ENCODE results near the gene MSX2.

MSX2 gene

DNA sequence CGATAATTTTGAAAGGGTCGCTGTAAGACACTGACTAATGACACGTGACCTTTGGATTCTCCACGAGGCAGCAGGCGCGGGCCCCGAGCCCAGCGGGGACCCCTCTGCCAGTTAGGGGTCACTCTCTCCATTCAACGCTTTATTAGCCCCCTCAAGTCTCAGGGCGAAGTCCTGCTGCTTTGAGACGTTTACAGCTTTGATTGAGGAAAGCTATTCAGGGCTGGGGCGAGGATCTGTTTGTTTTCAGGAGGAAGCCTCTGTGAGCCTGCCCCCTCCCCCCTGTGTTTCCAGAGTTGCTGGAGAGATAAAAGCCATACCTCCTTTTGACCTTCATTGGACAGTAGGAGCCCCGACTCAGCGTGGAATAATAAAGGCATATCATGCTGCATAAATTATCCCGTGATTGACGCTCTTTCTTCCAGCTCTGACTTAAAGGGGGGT, 31.4 kb upstream of the MSX2 start:
- Histone ChIP-seq H3K27me3 (ENCODE audit: insufficient read depth, low read length, poor library complexity, severe bottlenecking) (no peaks in the 10 kb centered on the region), H2AFZ (ENCODE audit: low read length) (no peak overlapping the region), H3K9me3 (ENCODE audit: insufficient read depth, low read depth, low read length) (no peaks in the 10 kb centered on the region), H3K79me2 (ENCODE audit: insufficient read depth, low read length) (no peaks in the 10 kb centered on the region), H3K4me2 (ENCODE audit: low read depth, low read length, poor library complexity, severe bottlenecking) (no peak overlapping the region), H3K9me2 (replicated peaks; ENCODE audit: low read depth, low read length) (no peaks in the 10 kb centered on the region), H4K20me1 (ENCODE audit: insufficient read depth, low read length, poor library complexity, severe bottlenecking) (no peaks in the 10 kb centered on the region), H3K4me1 (ENCODE audit: insufficient read depth, low read length, poor library complexity, severe bottlenecking) (no peaks in the 10 kb centered on the region), H3K36me3 (ENCODE audit: insufficient read depth, low read length) (no peaks in the 10 kb centered on the region), H3F3A (ENCODE audit: low read depth) (no peaks in the 10 kb centered on the region), H3K9ac (ENCODE audit: low read depth, low read length, poor library complexity, severe bottlenecking) (no peak overlapping the region), H3K4me3 (ENCODE audit: low read length, poor library complexity, severe bottlenecking) (no peak overlapping the region)
- TF ChIP-seq, protein P1, sequence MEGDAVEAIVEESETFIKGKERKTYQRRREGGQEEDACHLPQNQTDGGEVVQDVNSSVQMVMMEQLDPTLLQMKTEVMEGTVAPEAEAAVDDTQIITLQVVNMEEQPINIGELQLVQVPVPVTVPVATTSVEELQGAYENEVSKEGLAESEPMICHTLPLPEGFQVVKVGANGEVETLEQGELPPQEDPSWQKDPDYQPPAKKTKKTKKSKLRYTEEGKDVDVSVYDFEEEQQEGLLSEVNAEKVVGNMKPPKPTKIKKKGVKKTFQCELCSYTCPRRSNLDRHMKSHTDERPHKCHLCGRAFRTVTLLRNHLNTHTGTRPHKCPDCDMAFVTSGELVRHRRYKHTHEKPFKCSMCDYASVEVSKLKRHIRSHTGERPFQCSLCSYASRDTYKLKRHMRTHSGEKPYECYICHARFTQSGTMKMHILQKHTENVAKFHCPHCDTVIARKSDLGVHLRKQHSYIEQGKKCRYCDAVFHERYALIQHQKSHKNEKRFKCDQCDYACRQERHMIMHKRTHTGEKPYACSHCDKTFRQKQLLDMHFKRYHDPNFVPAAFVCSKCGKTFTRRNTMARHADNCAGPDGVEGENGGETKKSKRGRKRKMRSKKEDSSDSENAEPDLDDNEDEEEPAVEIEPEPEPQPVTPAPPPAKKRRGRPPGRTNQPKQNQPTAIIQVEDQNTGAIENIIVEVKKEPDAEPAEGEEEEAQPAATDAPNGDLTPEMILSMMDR (conservative IDR thresholded peaks at IDR 0.05; ENCODE audit: low read length) = no peak
- TF ChIP-seq EZH2phosphoT487 (IDR thresholded peaks at IDR 0.05; ENCODE audit: borderline replicate concordance) = no peak

DNA sequence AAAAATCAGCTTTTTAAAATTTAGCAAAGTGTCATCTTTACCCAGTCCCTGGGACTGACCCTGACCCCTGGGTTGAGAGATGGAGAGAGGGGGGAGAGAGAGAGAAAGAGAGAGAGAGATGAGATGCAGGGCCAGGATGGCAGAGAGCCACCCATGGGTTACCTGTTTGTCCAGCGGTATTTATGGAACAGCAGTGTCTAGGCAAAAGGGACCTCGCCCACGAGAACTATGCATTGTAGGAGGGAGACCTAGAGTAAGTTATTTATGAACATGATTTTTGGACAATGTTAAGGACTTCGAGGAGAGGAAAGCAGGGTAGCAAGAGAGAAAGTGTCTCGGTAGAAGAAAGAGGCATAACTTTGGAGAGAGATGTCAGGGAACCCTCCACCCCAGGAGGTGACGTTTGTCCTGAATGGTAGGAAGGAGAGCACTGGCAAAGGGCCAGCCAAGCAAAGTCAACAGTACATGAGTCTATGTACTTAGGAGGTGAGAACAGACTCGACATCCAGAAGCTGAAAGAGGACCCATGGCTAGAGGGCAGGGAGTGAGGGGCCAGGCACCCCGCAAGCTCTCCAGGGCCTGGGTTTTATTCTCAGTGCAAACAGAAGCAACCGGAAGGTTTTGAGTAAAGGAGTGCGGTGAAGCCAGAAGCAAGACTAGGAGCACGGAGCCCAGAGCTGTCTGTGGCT, 30.5 kb upstream of the MSX2 start:
- Histone ChIP-seq H3K36me3 (ENCODE audit: insufficient read depth, low read length) (no peaks in the 10 kb centered on the region), H4K20me1 (ENCODE audit: insufficient read depth, low read length, poor library complexity, severe bottlenecking) (no peaks in the 10 kb centered on the region), H3K9ac (ENCODE audit: low read depth, low read length, poor library complexity, severe bottlenecking) (no peak overlapping the region), H3K4me2 (ENCODE audit: low read depth, low read length, poor library complexity, severe bottlenecking) (no peak overlapping the region), H3K79me2 (ENCODE audit: insufficient read depth, low read length) (no peaks in the 10 kb centered on the region), H2AFZ (ENCODE audit: low read length) (no peak overlapping the region), H3K4me1 (ENCODE audit: insufficient read depth, low read length, poor library complexity, severe bottlenecking) (no peaks in the 10 kb centered on the region), H3F3A (ENCODE audit: low read depth) (no peaks in the 10 kb centered on the region), H3K4me3 (ENCODE audit: low read length, poor library complexity, severe bottlenecking) (no peak overlapping the region), H3K9me2 (replicated peaks; ENCODE audit: low read depth, low read length) (no peaks in the 10 kb centered on the region), H3K9me3 (ENCODE audit: insufficient read depth, low read depth, low read length) (no peaks in the 10 kb centered on the region), H3K27me3 (ENCODE audit: insufficient read depth, low read length, poor library complexity, severe bottlenecking) (no peaks in the 10 kb centered on the region)
- no peak for TF ChIP-seq EZH2phosphoT487 (IDR thresholded peaks at IDR 0.05; ENCODE audit: borderline replicate concordance)
- TF ChIP-seq, protein P1 (conservative IDR thresholded peaks at IDR 0.05; ENCODE audit: low read length) = no peak

DNA sequence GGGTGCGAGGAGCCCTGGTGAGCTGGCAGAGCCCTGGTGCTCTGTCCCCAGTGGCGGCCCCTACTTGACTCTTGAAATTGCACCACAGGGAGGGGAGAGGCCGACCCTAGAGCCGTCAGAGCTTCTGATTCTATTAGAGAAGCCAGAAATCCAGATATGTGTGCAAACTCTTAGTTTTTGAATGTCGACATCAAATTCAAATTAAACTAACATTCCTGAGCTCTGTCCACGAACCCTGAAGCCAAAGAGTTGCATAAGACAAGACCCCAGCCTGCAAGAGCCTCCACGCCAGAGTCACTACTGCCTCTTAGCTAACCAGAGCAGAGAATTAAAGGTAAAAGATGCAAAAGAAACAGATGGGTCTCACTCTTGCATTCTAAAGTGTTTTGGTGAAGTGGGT, 29.8 kb upstream of the MSX2 start:
- Histone ChIP-seq H3K4me3 (ENCODE audit: low read length, poor library complexity, severe bottlenecking) (no peak overlapping the region), H3F3A (ENCODE audit: low read depth) (no peaks in the 10 kb centered on the region), H3K4me2 (ENCODE audit: low read depth, low read length, poor library complexity, severe bottlenecking) (no peak overlapping the region), H3K9ac (ENCODE audit: low read depth, low read length, poor library complexity, severe bottlenecking) (no peak overlapping the region), H3K36me3 (ENCODE audit: insufficient read depth, low read length) (no peaks in the 10 kb centered on the region), H4K20me1 (ENCODE audit: insufficient read depth, low read length, poor library complexity, severe bottlenecking) (no peaks in the 10 kb centered on the region), H3K27me3 (ENCODE audit: insufficient read depth, low read length, poor library complexity, severe bottlenecking) (no peaks in the 10 kb centered on the region), H3K9me2 (replicated peaks; ENCODE audit: low read depth, low read length) (no peaks in the 10 kb centered on the region), H2AFZ (ENCODE audit: low read length) (no peak overlapping the region), H3K79me2 (ENCODE audit: insufficient read depth, low read length) (no peaks in the 10 kb centered on the region), H3K9me3 (ENCODE audit: insufficient read depth, low read depth, low read length) (no peaks in the 10 kb centered on the region), H3K4me1 (ENCODE audit: insufficient read depth, low read length, poor library complexity, severe bottlenecking) (no peaks in the 10 kb centered on the region)
- TF ChIP-seq EZH2phosphoT487 (IDR thresholded peaks at IDR 0.05; ENCODE audit: borderline replicate concordance) = no peak
- TF ChIP-seq, protein P1 (conservative IDR thresholded peaks at IDR 0.05; ENCODE audit: low read length) = no peak
